Peyer's patch (tissue), 4 donors: ENCODE data around the gene VPS26A.

Experiments used
- CTCF ChIP-seq, 6 experiments: fragments of 450-650 bp in 4 of 6; fragments of 200-600 bp in 2 of 6; sonication (generic) in 1 of 6; IDR thresholded peaks; one replicate each; pipeline ENCODE4 v1.5.1; 2017 to 2019; ENCODE audit warnings: antibody characterized with exemption in 6 of 6, mild to moderate bottlenecking in 3 of 6, moderate library complexity in 1 of 6
- POLR2A ChIP-seq, 2 donors: fragments of 450-650 bp; IDR thresholded peaks; one replicate each; pipeline ENCODE4 v1.5.1; 2017; ENCODE audit warnings: antibody characterized with exemption in 2 of 2, mild to moderate bottlenecking in 2 of 2, moderate library complexity in 2 of 2

- no peak for TF ChIP-seq POLR2A (IDR thresholded peaks at IDR 0.05)
- no peak for TF ChIP-seq CTCF (IDR thresholded peaks at IDR 0.05)
Observed at GRCh38 chr10:69216577-69217118, 92.7 kb downstream of the VPS26A start.
